ENCODE data around the gene DRC3.

The DRC3 gene

DNA sequence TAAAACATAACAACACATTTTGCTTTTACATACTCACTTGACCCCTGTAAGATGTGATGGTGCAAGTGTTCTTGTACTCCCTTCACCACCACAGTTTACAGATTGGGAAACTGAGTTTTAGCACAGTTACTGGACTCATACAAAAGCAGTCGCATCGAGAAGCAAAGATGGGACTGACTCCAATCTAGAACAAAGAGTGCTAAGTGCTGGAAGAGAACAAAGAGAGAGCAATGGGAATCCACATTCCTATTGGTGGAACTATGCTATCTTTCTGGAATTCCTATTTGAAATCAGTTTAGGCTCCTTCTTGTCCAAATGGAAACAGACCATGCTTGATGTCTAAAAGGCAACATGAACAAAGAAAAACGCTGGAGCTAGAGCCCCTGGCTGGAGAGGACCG, 9.6 kb upstream of the DRC3 start:
- Histone ChIP-seq H3K23ac (ENCODE audit: low read length) (no peak overlapping the region), H3K4me3 (ENCODE audit: low read depth, low read length) (no peak overlapping the region), H3K9me3 (ENCODE audit: insufficient read depth, low read depth, low read length) (no peaks in the 10 kb centered on the region), H3K79me2 (ENCODE audit: control insufficient read depth, insufficient read depth, low read length, poor library complexity) (peaks cover 6% of the 10 kb centered on the region), H3K79me1 (ENCODE audit: low read length) (peaks cover 8% of the 10 kb centered on the region), H4K91ac (ENCODE audit: low read depth, low read length) (no peak overlapping the region), H3K14ac (ENCODE audit: low read length) (no peak overlapping the region), H3K4me1 (ENCODE audit: control insufficient read depth in 1 of 2, insufficient read depth in 2 of 2, low read length in 2 of 2) (peaks cover 14 to 22% of the 10 kb centered on the region in 2 experiments), H4K12ac (ENCODE audit: low read depth, low read length) (no peak overlapping the region), H2BK5ac (ENCODE audit: low read depth, low read length, poor library complexity) (no peak overlapping the region), H3K27ac (ENCODE audit: low read depth, low read length) (no peak overlapping the region), H4K8ac (ENCODE audit: low read depth, low read length) (no peak overlapping the region), H2BK120ac (ENCODE audit: insufficient read depth, low read length, poor library complexity) (no peak overlapping the region), H3K27me3 (ENCODE audit: insufficient read depth, low read length) (no peaks in the 10 kb centered on the region), H3K18ac (ENCODE audit: low read length) (no peak overlapping the region), H2AK5ac (ENCODE audit: low read length) (no peak overlapping the region), H3K36me3 (ENCODE audit: control insufficient read depth in 1 of 2, insufficient read depth in 2 of 2, low read length in 2 of 2) (peaks cover 0 to 3% of the 10 kb centered on the region in 2 experiments), H3K4ac (ENCODE audit: low read depth, low read length) (no peak overlapping the region), H3K9ac (ENCODE audit: low read length) (no peak overlapping the region), H3K4me2 (ENCODE audit: low read length) (no peak overlapping the region), H2BK12ac (ENCODE audit: low read length) (peak overlapping the region; percentile 47), H2AFZ (ENCODE audit: insufficient read depth, low read length, poor library complexity) (no peak overlapping the region)
- WGBS (ENCODE audit: extremely low coverage, insufficient coverage, insufficient read length) = no CpG with 5 or more reads among the region's 4 CpGs
- DNase-seq = no peak

DNA sequence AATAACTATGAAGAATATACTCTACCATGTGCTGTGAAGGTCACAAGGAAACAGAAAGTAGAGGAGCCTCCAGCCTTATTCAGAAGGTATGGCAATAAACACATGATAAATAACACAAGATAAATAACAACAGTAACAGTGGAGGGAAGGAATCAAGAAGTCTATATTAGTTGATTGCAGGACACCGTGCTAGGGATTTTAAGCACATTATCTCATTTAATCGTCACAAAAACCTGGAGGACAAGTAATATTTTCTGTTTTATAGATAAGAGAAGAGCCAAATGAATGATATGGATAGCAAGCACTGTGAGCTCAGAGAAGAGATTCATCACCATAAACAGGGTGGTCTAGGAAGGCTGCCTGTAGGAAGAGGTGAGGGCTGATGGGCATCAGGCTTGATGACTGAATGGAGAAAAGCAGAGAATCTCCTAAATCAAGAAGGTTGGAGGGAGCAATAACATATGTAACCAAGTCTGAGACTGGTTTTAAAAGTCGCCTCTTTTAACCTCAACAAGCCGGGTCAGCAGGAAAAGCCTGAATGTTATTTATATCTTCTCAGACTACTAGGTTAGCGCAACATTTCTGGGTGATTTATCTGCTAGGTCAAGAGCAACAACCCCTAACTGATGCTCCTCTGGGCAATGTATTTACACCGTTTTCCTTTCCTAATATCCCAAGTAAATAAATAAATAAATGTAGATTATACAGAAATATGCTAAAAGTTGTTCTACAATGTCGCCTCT, 8.8 kb upstream of the DRC3 start:
- DNase-seq = peak in 1 of 2 donors; percentile 52
- Histone ChIP-seq H4K8ac (ENCODE audit: low read depth, low read length) (no peak overlapping the region), H2BK120ac (ENCODE audit: insufficient read depth, low read length, poor library complexity) (peak overlapping the region; percentile 53), H3K79me1 (ENCODE audit: low read length) (peaks cover 8% of the 10 kb centered on the region), H4K12ac (ENCODE audit: low read depth, low read length) (no peak overlapping the region), H3K9ac (ENCODE audit: low read length) (no peak overlapping the region), H3K4ac (ENCODE audit: low read depth, low read length) (peak overlapping the region; percentile 60), H3K36me3 (ENCODE audit: control insufficient read depth in 1 of 2, insufficient read depth in 2 of 2, low read length in 2 of 2) (peaks cover 0 to 3% of the 10 kb centered on the region in 2 experiments), H4K91ac (ENCODE audit: low read depth, low read length) (no peak overlapping the region), H3K27me3 (ENCODE audit: insufficient read depth, low read length) (no peaks in the 10 kb centered on the region), H3K79me2 (ENCODE audit: control insufficient read depth, insufficient read depth, low read length, poor library complexity) (peaks cover 6% of the 10 kb centered on the region), H3K23ac (ENCODE audit: low read length) (no peak overlapping the region), H2BK12ac (ENCODE audit: low read length) (no peak overlapping the region), H3K18ac (ENCODE audit: low read length) (no peak overlapping the region), H2AFZ (ENCODE audit: insufficient read depth, low read length, poor library complexity) (no peak overlapping the region), H3K27ac (ENCODE audit: low read depth, low read length) (no peak overlapping the region), H3K4me3 (ENCODE audit: low read depth, low read length) (no peak overlapping the region), H2BK5ac (ENCODE audit: low read depth, low read length, poor library complexity) (no peak overlapping the region), H3K4me1 (ENCODE audit: control insufficient read depth in 1 of 2, insufficient read depth in 2 of 2, low read length in 2 of 2) (peaks cover 11 to 22% of the 10 kb centered on the region in 2 experiments), H3K4me2 (ENCODE audit: low read length) (no peak overlapping the region), H3K14ac (ENCODE audit: low read length) (no peak overlapping the region), H2AK5ac (ENCODE audit: low read length) (peak overlapping the region; percentile 90), H3K9me3 (ENCODE audit: insufficient read depth, low read depth, low read length) (no peaks in the 10 kb centered on the region)
- no CpG with 5 or more reads among the region's 7 CpGs for WGBS (ENCODE audit: extremely low coverage, insufficient coverage, insufficient read length)

DNA sequence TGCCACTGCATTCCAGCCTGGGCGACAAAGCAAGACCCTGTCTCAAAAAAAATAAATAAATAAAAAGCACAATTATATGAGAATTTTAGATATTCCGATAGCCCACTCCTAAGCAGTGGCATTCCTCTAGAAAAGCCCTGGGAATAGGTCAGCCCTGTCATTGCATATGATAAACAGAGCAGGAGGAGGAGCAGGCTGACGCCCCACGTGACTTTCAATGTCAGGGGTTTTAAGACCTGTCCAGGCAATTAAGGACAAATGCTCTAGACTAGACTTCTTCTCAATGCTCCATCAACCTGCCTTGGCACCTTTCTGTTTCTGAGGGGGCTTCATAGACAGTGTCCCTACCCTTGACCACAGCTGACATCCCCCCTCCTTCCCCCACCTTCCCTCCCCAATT, 8.0 kb upstream of the DRC3 start:
- H3K4me2 ChIP-seq (ENCODE audit: low read length) = no peak overlapping the region
- H3K18ac ChIP-seq (ENCODE audit: low read length) = no peak overlapping the region
- H4K12ac ChIP-seq (ENCODE audit: low read depth, low read length) = no peak overlapping the region
- H4K8ac ChIP-seq (ENCODE audit: low read depth, low read length) = no peak overlapping the region
- H3K79me1 ChIP-seq (ENCODE audit: low read length) = peaks cover 8% of the 10 kb centered on the region
- no peak overlapping the region for H2AFZ ChIP-seq (ENCODE audit: insufficient read depth, low read length, poor library complexity)
- H2BK120ac ChIP-seq (ENCODE audit: insufficient read depth, low read length, poor library complexity) = no peak overlapping the region
- peaks cover 0 to 3% of the 10 kb centered on the region in 2 experiments for H3K36me3 ChIP-seq (ENCODE audit: control insufficient read depth in 1 of 2, insufficient read depth in 2 of 2, low read length in 2 of 2)
- no peak overlapping the region for H3K4me3 ChIP-seq (ENCODE audit: low read depth, low read length)
- no peaks in the 10 kb centered on the region for H3K27me3 ChIP-seq (ENCODE audit: insufficient read depth, low read length)
- no peak overlapping the region for H3K4ac ChIP-seq (ENCODE audit: low read depth, low read length)
- H2AK5ac ChIP-seq (ENCODE audit: low read length) = no peak overlapping the region
- H3K4me1 ChIP-seq (ENCODE audit: control insufficient read depth in 1 of 2, insufficient read depth in 2 of 2, low read length in 2 of 2) = peaks cover 11 to 18% of the 10 kb centered on the region in 2 experiments
- H3K9ac ChIP-seq (ENCODE audit: low read length) = no peak overlapping the region
- H3K79me2 ChIP-seq (ENCODE audit: control insufficient read depth, insufficient read depth, low read length, poor library complexity) = peaks cover 6% of the 10 kb centered on the region
- no peak overlapping the region for H3K27ac ChIP-seq (ENCODE audit: low read depth, low read length)
- no peak overlapping the region for H4K91ac ChIP-seq (ENCODE audit: low read depth, low read length)
- DNase-seq = no peak
- H2BK5ac ChIP-seq (ENCODE audit: low read depth, low read length, poor library complexity) = no peak overlapping the region
- no peaks in the 10 kb centered on the region for H3K9me3 ChIP-seq (ENCODE audit: insufficient read depth, low read depth, low read length)
- H2BK12ac ChIP-seq (ENCODE audit: low read length) = no peak overlapping the region
- H3K14ac ChIP-seq (ENCODE audit: low read length) = no peak overlapping the region
- no peak overlapping the region for H3K23ac ChIP-seq (ENCODE audit: low read length)
- WGBS (ENCODE audit: extremely low coverage, insufficient coverage, insufficient read length) = no CpG with 5 or more reads among the region's 4 CpGs

DNA sequence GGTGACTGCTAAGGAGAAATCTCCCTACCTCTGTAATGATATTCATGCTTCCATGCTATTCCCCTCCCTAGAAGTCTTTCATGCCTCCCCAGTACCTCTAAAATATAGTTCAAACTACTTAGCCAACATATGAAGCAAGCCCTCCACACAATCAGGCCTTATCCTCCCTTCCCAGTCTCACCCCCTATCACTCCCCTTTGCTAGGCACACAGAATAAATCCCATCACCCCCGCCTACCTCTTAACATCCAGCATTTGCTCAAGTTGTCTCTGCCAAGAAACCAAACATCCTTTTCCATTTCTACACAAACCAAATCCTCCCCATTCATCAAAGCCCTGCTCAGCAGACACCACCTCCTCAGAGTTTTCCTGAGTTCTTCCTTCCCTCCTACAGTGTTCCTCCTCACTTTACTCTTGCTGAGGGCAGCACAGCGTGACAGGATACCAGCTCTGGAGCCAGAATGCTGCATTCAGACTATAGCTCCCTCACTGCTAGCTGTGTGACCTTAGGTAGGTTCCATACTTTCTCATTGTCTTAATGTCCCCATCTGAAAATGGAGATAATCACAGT, 7.4 kb upstream of the DRC3 start:
- no peak for DNase-seq
- H3K23ac ChIP-seq (ENCODE audit: low read length) = no peak overlapping the region
- no peaks in the 10 kb centered on the region for H3K27me3 ChIP-seq (ENCODE audit: insufficient read depth, low read length)
- H3K4me3 ChIP-seq (ENCODE audit: low read depth, low read length) = no peak overlapping the region
- WGBS (ENCODE audit: extremely low coverage, insufficient coverage, insufficient read length) = no CpG with 5 or more reads among the region's 2 CpGs
- peaks cover 8 to 15% of the 10 kb centered on the region in 2 experiments for H3K4me1 ChIP-seq (ENCODE audit: control insufficient read depth in 1 of 2, insufficient read depth in 2 of 2, low read length in 2 of 2)
- peaks cover 3% of the 10 kb centered on the region for H3K79me2 ChIP-seq (ENCODE audit: control insufficient read depth, insufficient read depth, low read length, poor library complexity)
- no peak overlapping the region for H2AFZ ChIP-seq (ENCODE audit: insufficient read depth, low read length, poor library complexity)
- H3K9ac ChIP-seq (ENCODE audit: low read length) = no peak overlapping the region
- H3K9me3 ChIP-seq (ENCODE audit: insufficient read depth, low read depth, low read length) = no peaks in the 10 kb centered on the region
- H3K79me1 ChIP-seq (ENCODE audit: low read length) = peaks cover 6% of the 10 kb centered on the region
- no peak overlapping the region for H2AK5ac ChIP-seq (ENCODE audit: low read length)
- no peak overlapping the region for H2BK5ac ChIP-seq (ENCODE audit: low read depth, low read length, poor library complexity)
- no peak overlapping the region for H3K14ac ChIP-seq (ENCODE audit: low read length)
- no peak overlapping the region for H2BK12ac ChIP-seq (ENCODE audit: low read length)
- no peak overlapping the region for H3K18ac ChIP-seq (ENCODE audit: low read length)
- H4K91ac ChIP-seq (ENCODE audit: low read depth, low read length) = no peak overlapping the region
- H3K36me3 ChIP-seq (ENCODE audit: control insufficient read depth in 1 of 2, insufficient read depth in 2 of 2, low read length in 2 of 2) = peaks cover 0 to 3% of the 10 kb centered on the region in 2 experiments
- H3K4me2 ChIP-seq (ENCODE audit: low read length) = no peak overlapping the region
- no peak overlapping the region for H2BK120ac ChIP-seq (ENCODE audit: insufficient read depth, low read length, poor library complexity)
- H3K4ac ChIP-seq (ENCODE audit: low read depth, low read length) = no peak overlapping the region
- no peak overlapping the region for H3K27ac ChIP-seq (ENCODE audit: low read depth, low read length)
- H4K12ac ChIP-seq (ENCODE audit: low read depth, low read length) = no peak overlapping the region
- no peak overlapping the region for H4K8ac ChIP-seq (ENCODE audit: low read depth, low read length)

Measured in trophoblast cell (in vitro differentiated cells and primary cell).